OCI-LY3 (cell line): ENCODE data around the gene SPACA7.

Source experiments
- CTCF ChIP-seq: fragments of 200-600, 300-600 bp; sonication (generic); IDR thresholded peaks from 2 replicates; pipeline ENCODE4 v1.5.1; 2014; ENCODE audit warnings: antibody characterized with exemption, low read length, low read depth
- EZH2phosphoT487 ChIP-seq: fragments of 200-600 bp; shearing (Covaris generic); IDR thresholded peaks from 2 replicates; pipeline ENCODE4 v1.6.1; 2018; ENCODE audit warnings: antibody characterized with exemption, mixed run types, low read depth

- TF ChIP-seq CTCF (no peak), EZH2phosphoT487 (no peak)
Measured at GRCh38 chr13:112445411-112446271, 69.5 kb downstream of the SPACA7 start.
